ENCODE data around the gene TMEM63A. TPM values are rescaled to one million over a fixed set of nuclear protein-coding genes. Genes with fewer than 3 reads are reported as not detected.
"Not testable (repeated sequence)": the region's sequence is repeated elsewhere in the genome, so short reads cannot be mapped to it uniquely, and the experiment has no call there.

TMEM63A gene
- total RNA-seq, 1 donor from 2014 or later, result 153 TPM

DNA sequence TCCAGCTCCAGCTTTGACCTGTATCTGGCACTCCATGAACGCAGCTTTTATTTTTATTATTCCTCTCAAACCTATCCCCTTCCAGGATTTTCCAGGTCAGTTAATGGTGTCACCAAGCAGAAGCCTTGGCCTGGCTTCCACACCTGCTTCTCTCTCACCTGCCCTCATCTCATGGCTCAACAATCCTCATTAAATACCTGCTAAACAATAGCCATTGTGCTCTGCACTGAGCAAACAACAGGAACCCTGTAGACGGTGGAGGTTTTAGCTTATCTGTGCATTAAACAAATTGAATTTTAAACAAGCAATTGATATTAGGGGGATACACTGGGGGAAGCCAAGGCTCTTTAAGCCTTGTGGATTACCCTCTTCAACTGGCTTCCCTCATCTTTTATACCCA is 26.6 kb upstream of the TMEM63A start:
- no peak for DNase-seq (ENCODE audit: low spot score)

DNA sequence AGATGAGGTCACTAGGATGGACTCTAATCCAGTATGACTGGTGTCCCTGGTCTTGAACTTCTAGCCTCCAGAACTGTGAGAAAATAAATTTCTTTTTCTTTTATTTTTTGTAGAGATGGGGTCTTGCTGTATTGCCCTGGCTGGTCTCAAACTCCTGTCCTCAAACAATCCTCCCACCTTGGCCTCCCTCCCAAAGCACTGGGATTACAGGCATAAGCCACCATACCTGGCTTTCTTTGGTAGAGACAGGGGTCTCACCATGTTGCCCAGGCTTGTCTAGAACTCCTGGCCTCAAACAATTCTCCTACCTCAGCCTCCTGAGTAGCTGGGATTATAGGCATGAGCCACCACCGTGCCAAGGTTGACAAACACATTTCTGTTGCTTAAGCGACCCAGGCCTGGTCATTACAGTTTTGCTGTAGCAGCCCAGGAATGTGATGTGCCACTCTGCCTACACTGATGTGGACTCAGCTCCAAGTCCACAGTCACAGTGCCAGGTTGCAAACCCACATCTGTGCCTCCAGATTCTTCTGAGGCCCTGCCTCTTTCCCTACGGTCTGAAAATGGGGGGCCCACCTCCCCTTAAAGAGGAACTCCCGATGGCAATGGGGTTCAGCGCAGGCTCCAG is 25.9 kb upstream of the TMEM63A start:
- DNase-seq (ENCODE audit: low spot score), result no peak

DNA sequence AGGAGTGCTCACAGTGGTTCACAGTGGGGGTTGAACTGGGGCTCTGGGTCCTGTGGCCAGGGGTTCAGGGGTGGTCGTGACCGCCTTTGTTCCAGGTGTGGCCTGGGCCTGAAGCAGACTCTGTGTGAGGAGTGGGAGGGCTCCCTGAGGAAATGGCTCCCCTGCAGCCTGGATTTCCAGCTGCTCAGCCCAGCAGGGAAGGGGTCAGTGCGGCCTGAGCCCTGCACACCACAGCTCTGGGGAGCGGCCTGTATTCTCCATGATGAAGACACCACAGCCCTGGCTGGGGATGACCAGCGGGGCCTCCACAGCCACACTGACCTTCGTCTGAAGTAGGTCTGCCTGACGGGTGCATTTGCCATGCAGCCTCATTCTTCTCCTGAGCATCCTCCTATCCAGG is 25.2 kb upstream of the TMEM63A start:
- no peak for DNase-seq (ENCODE audit: low spot score)

DNA sequence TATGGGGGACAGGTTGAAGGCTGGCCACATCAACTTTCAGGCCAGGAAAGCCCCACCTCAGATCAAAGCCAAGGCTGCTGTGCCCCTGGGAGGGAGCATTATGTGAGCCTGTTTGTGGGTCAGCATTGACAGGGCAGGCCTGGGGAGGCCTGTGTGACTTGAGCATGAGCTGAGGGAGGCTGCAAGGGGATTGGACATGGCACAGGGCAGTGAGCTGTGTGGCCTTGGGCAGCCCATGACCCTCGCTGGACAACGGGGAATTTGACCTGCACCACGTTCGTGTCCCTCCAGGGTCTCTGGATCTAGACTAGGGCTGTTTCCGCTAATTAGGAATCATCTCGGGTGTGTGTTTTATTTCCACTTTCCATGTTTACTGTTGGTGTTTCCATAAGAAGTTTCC is 24.3 kb upstream of the TMEM63A start:
- no peak for DNase-seq (ENCODE audit: low spot score)

DNA sequence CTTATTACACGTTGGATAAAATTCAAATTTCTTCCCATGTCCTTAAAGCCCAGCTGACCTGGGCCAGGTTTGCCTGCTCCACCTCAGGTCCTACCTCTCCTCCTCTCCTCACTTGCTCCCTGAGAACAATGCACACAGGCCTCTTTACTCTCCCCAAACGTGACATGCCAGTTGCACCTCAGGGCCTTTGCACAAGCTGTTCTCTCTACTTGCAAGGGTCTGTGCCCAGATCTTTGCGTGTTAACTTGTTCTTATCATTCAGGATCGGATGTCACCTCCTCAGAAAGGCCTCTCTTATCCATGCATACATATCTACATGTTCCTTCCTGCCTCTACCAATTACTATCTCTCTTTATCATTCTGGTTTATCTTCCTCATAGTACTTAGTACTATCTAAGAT is 21.4 kb upstream of the TMEM63A start:
- no peak for DNase-seq (ENCODE audit: low spot score)

DNA sequence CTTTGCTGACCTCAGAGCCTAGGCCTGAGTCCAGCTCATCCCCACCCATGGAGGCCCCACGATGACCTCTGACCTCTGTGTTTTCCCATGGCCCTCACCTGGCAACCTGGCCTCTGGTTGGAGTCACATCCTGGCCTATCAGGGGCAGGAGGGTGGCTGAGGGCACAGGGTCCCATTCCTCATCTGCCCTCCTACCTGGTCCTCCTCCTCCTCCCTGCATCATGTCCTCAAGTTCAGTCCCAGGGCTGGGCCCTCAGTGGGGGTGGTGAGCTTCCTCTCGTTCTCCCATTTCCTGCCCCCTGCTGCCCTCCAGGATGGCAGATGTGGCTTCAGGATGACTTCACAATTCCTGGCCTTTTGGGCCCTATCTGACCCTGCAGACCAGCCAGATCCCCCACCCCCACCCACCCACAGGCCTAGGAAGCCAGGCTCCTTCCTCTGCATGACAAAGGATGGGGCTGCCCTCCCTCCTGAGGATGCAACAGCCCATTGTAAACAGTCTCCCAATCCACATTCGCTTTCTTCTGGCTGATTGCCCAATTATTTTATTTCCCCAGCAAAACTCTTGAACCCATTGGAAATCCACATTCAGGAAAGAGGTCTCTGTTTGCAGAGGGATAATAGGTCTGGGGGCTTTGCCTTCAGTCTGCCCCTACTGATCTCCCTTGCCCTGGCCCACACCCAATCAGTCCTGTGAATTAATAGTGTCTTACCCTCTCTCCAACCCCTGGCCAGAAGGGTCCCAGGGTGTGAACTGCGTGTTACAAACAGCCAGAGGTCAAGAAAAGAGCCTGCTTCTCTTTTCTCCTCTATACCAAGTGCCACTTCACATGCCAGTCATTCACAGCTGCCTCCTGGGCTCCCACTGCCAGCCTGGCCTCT is 17.1 kb upstream of the TMEM63A start:
- no peak for DNase-seq (ENCODE audit: low spot score)

DNA sequence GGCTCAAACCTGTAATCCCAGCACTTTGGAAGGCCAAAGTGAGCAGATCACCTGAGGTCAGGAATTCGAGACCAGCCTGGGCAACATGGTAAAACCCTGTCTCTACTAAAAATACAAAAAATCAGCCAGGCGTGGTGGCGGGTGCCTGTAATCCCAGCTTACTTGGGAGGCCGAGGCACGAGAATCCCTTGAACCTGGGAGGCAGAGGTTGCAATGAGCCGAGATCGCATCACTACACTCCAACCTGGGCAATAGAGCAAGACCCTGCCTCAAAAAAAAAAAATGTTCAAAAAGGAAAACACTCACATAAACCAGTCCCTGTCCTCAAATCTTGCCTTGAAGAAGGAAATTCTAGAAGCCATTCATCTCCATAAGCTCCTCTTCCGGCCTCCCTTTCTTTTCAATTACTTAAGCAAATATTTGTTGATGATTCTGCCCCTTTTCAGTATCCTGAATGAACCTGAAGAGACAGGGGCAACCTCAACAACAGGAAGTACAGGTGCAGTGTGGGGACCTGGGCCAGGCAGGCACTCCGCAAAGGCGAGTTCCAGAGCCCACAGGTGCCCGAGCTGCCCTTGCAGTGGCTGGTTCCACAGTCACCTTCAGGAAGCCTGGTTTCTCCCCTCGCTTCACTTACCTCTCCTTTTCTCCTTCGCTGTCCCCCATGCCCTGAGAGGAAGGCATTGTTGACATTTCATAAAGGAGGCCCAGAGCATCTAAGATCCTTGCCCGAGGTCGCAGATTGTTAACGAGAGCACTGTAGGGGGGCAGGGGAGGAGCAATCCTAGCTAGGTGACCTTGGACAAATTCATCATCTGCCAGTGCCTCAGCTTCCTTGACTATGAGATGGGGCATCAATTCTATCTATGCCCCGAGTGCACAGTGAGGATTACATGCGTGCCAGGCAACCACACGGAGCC is 15.7 kb upstream of the TMEM63A start:
- DNase-seq (ENCODE audit: low spot score), result no peak

DNA sequence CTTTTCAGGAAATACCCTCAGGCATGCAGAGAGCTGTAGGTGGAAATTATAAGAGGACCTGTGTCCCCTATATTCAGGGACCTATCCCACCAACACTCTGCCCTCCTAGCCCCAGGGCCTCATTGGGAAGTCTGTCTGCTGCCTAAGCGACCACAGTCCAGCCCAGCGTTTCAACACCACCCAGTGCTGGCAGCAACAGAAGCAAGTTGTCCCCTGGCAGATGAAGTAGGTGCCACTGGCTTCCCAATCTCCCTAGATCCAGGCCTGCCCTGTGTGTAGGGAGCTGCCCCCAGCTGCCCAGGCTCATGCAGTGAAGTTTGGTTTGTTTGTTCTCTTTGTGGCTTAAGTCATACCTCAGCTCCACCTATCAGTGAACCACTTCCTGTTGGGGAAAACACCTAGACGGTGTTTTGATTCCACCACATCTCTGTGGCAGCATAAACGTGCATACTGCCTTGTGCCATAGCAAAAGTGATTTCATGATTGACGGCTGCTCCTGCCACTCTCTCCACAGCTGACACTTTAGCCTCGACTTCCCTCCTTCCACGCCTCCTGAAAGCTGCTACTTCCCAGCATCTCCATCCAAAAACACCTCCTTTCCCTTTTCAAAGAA is 14.9 kb upstream of the TMEM63A start:
- peak; percentile 54 for DNase-seq (ENCODE audit: low spot score)

DNA sequence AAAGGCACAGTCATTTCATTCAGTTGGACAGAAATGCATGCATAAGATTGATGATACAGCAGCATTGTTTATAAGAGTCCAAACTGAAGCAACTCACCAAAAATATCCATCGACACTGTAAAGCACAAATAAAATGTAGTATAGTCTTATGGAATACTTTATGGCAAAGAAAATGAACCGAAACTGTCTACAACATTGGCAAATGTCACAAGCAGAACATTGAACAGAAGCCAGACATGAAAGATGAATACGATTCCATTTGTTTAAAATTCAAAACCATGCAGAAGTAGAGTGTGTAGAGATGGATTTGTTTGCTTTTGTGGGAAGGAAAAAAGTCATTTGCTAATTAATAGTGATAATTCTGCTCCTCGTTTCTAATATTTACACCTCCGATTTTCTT is 14.3 kb upstream of the TMEM63A start:
- DNase-seq (ENCODE audit: low spot score), result no peak

DNA sequence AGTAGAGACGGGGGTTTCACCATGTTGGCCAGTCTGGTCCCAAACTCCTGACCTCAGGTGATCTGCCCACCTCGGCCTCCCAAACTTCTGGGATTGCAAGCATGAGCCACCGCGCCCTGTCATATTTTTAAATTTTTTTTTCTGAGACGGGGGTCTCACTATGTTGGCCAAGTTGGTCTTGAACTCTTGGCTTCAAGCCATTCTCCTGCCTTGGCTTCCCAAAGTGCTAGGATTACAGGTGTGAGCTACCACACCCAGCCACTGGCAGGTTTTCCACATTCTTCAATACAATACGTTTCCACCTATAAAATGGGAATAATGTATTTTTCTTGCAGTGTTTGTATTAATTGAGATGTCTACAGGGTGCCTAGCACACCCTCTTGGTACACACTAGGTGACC is 10.1 kb upstream of the TMEM63A start:
- no peak for DNase-seq (ENCODE audit: low spot score)

DNA sequence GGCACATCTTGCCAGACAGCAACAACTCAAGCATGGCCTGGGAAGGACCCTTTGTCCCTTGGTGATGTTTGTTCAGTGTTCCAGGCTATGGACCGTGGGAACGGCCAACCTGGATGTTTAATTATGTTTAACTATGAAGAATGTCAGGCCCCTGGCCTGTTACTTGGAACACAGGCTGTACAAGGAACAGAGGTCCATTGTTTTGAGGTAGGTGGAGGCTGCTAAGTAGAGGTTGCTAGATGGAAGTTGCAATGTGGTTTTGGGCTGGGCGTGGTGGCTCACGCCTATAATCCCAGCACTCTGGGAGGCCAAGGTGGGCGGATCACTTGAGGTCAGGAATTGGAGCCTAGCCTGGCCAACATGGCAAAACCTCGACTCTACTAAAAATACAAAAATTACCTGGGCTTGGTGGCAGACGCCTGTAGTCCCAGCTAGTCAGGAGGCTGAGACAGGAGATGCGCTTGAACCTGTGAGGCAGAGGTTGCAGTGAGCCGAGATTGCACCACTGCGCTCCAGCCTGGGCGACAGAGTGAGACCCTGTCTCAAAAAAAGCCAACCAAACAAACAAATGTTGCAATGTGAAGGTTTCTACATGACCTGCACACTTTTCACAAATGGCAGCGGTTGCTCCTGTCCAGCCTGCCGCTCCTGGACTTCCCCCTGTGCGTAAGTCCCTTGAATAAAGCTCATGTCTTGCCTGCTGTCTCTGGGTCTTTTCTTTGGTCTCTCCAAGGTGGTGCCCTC is 9.2 kb upstream of the TMEM63A start:
- peak; percentile 46 for DNase-seq (ENCODE audit: low spot score)

DNA sequence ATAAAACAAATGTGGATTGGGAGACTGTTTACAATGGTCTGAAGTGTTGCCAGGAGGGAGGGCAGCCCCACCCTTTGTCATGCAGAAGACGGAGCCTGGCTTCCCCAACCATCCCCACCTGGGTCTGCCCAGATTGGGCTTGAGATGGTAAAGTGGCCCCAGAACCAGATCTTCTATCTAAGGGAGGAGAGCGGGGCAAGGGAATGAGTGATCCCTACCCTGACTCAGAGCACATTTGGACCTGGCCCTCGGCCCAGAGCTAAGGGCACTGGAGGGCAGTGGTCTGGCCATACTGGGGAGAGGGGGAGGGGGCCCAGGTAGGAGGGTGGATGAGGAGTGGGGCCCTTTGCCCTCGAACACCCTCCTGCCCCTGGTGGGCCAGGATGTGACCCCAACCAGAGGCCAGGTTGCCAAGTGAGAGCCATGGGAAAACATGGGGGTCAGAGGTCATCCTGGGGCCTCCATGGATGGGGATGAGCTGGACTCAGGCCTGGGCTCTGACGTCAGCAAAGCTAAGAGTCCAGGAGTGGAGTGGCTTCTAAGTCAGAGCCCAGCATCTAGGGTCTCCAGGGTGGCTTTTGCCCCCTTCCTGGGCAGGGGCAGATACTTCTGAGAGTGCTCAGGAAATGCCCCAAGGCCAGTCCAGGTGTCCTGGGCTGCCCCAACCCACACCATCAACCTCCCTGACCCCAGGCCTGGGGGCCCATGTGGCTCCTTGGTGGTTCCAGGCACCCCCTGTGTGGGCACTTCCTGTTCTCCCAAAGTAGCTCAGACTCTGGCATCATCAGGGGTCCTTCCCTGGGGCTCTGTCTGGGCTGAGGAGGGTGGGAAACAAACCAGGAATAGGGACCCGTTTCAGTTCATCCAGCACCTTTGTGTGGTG is 8.4 kb upstream of the TMEM63A start:
- no peak for DNase-seq (ENCODE audit: low spot score)

DNA sequence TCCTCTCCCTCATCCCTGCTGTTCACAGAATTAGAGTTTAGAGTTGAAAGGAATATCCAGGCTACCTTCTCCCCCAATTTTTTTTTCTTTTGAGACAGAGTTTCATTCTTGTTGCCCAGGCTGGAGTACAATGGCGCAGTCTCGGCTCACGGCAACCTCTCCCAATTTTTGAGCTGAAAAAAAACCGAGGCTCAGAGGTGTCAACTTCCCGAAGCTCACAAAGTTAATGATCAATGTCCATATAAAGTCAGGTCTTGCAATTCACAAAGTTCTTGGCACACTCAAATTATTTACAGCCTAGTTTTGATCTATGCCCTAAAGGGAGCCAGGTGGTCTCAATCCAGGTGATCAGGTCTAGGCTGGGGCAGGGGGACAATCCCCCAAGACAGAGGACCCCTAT is 7.6 kb upstream of the TMEM63A start:
- DNase-seq (ENCODE audit: low spot score), result no peak

DNA sequence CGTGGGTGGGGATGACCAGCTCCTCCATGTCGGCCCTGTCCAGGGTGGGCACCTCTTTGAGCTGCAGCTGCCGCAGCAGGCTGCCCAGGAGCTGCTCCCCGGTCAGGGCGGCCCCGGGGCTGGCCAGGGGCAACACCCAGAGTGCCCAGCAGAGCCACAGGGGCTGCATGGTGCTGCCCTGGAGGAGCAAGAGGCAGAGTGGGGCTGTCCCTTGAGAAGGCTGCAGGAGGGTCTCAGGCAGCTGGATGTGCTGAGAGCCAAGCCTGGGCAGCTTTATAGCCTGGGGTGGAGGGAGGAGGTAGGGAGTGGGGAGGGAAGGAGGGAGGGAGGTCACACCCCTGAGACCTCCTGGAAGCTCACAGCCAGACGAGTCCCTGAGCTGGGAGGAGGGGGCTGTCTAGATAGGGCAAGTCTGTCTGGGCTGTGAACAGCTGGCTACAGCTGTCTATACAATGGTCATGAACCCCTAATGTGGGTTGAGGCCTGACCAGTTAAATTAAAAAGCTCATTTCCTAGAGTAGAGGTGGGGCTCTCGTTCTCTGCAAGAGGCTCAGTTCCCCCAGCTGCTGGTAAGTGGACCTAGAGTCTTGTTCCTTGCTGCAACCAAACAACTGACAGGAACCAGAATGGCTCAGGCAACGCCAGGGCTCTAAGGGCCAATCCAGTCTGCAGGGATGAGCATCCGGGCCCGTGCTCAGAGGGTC is 6.9 kb upstream of the TMEM63A start, which contains the start of gene LEFTY1:
Gene LEFTY1 (minus strand): TSS at position 249 of the 704 bp plus-strand sequence. CDS start 80 bp downstream, at position 169.
- no peak for DNase-seq (ENCODE audit: low spot score)

DNA sequence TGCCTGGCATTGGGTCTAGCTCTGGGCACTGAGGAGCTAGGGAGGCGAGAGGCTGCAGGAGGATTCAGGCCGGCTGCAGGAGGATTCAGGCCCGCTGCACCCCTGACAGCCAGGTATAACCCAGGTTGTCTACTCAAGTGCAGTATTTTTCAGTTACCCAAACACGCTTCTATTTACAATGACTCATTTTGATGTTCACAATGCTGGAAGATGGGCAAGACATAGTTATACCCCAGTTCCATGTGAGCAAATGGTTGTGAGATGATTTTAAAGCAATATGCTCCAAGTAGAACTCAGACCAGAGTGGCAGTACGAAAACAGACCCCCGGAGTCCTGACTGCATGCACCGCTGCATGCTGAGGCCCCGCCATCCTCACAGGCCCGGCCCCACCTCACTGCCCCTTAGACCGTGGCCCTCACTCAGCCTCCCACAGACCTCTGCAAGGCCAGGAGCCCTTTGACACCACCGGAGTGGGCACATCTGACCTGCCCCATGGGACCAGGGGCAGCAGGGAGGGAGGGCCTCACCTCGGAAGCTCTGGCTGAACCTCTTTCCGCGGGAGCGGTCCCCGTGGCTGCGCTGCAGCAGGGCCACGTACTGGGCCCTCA is 6.2 kb upstream of the TMEM63A start:
- DNase-seq (ENCODE audit: low spot score), result no peak

DNA sequence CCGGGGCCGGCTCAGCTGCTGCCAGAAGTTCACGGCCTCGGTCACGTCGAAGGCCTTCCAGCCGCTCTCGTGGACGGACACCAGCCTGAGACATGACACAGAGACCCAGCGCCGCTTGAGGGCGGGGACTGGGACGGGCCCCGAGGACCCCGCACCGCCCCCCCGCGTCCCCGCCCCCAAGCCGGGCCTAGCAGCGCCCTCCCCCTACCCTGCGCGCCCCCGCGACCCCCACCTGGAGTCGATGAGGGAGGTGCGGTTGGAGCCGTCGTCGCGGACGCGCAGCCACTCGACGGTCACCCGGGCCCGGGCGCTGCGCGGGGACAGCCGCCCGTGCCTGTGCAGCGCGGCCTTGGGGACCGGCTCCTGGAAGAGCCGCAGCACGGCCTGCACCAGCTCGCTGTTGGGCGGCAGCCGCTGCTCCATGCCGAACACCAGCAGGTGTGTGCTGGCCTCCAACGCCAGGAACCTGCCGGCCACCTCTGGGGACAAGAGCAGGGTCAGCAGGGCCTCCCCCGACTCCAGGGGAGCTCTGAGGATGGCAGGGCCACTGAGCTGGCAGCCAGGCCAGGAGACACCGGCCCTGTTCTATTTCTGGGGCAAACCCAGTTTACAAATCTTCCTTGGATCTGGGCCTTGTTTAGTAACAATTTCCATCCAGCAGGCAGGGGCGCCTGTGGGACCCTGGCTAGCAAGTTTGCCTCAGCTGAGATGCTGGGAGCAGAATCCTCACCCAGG is 5.5 kb upstream of the TMEM63A start:
- DNase-seq (ENCODE audit: low spot score), result not testable (repeated sequence)

DNA sequence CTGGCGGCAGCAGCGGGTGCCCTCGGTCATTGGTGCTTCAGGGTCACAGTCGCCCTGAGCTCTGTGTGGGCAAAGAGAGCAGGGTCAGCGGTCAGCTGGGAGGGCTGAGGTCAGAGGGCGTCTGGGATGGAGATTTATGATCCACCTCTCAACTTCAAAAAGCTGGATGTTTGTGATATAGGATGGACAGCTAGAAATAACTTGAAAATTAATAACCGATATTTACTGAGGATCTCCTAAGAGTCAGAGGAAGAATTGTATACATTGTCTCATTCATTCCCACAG is 4.8 kb upstream of the TMEM63A start:
- DNase-seq (ENCODE audit: low spot score), result no peak

Data from mucosa of gallbladder (tissue), 1 donor.